Liver (tissue), 9 donors: ENCODE data around the gene GPR31. TPM values are rescaled to one million over a fixed set of nuclear protein-coding genes. Genes with fewer than 3 reads are reported as not detected.
A peak's percentile ranks its signal among the peaks of the same experiment; 100 is the strongest.
"Not testable (repeated sequence)": the region's sequence is repeated elsewhere in the genome, so short reads cannot be mapped to it uniquely, and the experiment has no call there.

ENCODE experiments used
- DNase-seq: peaks from one replicate; pipeline ENCODE4 v3.0.0-alpha.2; 2017; ENCODE audit warnings: low spot score
- H3K27ac ChIP-seq, 2 donors: one replicate each; pipeline ENCODE4 v1.7.0; 2013; ENCODE audit warnings: inconsistent platforms in 2 of 2, low read length in 2 of 2, control low read depth in 1 of 2, low read depth in 1 of 2, mild to moderate bottlenecking in 1 of 2
- H3K27me3 ChIP-seq, 4 donors: one replicate each; pipeline versions ENCODE4 v1.6.1 to v1.7.0; 2013; ENCODE audit warnings: low read length in 3 of 4, inconsistent platforms in 1 of 4, mild to moderate bottlenecking in 1 of 4, moderate library complexity in 1 of 4; ENCODE audit not compliant: control insufficient read depth in 4 of 4, insufficient read depth in 4 of 4
- H3K36me3 ChIP-seq, 4 donors: one replicate each; pipeline versions ENCODE4 v1.6.1 to v1.7.0; 2013; ENCODE audit warnings: low read length in 3 of 4, mild to moderate bottlenecking in 3 of 4, low read depth in 1 of 4, moderate library complexity in 1 of 4; ENCODE audit not compliant: control insufficient read depth in 4 of 4, insufficient read depth in 3 of 4
- H3K4me1 ChIP-seq, 4 donors: one replicate each; pipeline versions ENCODE4 v1.6.1 to v1.7.0; 2013; ENCODE audit warnings: low read length in 3 of 4, mild to moderate bottlenecking in 3 of 4, moderate library complexity in 1 of 4; ENCODE audit not compliant: control insufficient read depth in 4 of 4, insufficient read depth in 4 of 4
- H3K4me3 ChIP-seq, 3 donors: one replicate each; pipeline versions ENCODE4 v1.6.1 to v1.7.0; 2013; ENCODE audit warnings: low read length in 3 of 3, control low read depth in 1 of 3, low read depth in 1 of 3, mild to moderate bottlenecking in 1 of 3
- H3K9ac ChIP-seq, 2 donors: one replicate each; pipeline ENCODE4 v1.7.0; 2013; ENCODE audit warnings: low read length in 2 of 2, mild to moderate bottlenecking in 2 of 2, moderate library complexity in 2 of 2, control low read depth in 1 of 2, low read depth in 1 of 2
- H3K9me3 ChIP-seq, 4 donors: one replicate each; pipeline versions ENCODE4 v1.6.1 to v1.7.0; 2013; ENCODE audit warnings: low read length in 3 of 4; ENCODE audit not compliant: control insufficient read depth in 4 of 4
- RAD21 ChIP-seq, 2 donors: IDR thresholded peaks; 2 replicates each; pipeline ENCODE4 v1.6.1; 2016; ENCODE audit warnings: antibody characterized with exemption in 2 of 2, mild to moderate bottlenecking in 2 of 2
- WGBS: extraction: QIAGEN DNeasy Blood & Tissue Kit; methylation state at CpG from one replicate; pipeline ENCODE4 v1.1.7; 2013; 5-methylcytosine and 5-hydroxymethylcytosine counted together
- polyA plus RNA-seq, 2 donors: library from polyadenylated mRNA; stranded (reverse) in 1 of 2; unstranded in 1 of 2; fragments of 200-250 nt in 1 of 2; fragments of >200 nt in 1 of 2; fragmentation: Nextera tagmentation in 1 of 2; extraction: Ambion mirVana in 1 of 2; gene quantifications; one replicate each; pipeline versions ENCODE4 v1.2.1 to v1.2.3, GENCODE V29; 2013 to 2015
- total RNA-seq, 2 donors: library from RNA; depleted of rRNA; stranded (reverse); fragments of >200 nt; gene quantifications; one replicate each; pipeline ENCODE4 v1.2.3, GENCODE V29; 2014
- donor health status: healthy.
- donor health status: healthy.
- donor health status: healthy.
- donor health status: healthy.
- donor health status: healthy.

GPR31 gene
- total and polyA plus RNA-seq, 4 donors, result not detected

DNA sequence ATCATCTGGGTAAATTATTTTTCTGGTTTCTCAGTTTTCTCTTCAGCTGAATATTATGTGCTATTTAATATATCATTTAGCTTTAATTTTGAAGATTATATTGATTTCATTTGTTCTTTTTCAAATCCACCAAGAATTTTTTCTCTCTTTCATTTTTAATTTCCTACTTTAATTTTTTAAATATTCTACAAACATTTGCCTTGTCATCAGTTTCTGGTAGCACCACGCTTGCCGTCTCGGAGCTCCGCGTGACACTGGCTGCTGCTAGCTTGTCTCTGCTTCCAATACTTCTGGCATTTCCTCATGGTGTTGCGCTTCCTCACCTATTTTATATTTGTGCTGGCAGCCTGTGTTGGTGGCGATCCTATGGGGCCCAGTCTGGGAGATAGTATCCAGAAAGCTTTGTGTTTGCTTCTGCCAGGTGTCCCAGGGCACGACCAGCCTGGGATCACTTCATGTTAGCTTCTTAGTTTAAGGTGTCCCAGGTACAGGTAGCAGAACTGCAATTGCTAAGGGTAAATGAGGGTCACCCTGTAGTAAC lies 33.3 kb upstream of the GPR31 start:
- not testable (repeated sequence) for H3K4me1 ChIP-seq, H3K27ac ChIP-seq, H3K9me3 ChIP-seq, H3K4me3 ChIP-seq, H3K36me3 ChIP-seq, DNase-seq, H3K27me3 ChIP-seq, H3K9ac ChIP-seq
- WGBS, result 97% methylated on average over 8 of the region's 8 CpGs

DNA sequence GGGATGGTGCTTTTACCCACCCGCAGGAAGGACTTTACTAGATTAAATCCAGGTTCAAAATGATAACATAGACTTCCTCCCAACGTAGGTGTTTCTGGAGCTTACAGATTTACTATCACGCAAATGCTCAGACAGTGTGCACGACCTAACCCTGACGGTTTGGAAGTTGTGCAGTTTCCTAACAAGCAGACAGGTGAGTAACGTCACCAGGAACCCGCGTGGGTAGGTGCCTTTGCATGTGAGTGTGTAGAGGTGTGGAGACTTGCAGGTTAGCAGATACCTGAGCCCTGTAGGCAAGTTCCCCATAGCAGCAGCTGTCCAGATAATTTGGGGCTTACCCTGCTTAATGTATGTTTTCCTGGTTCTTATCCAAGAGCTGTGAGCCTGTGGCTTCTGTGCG lies 29.5 kb upstream of the GPR31 start:
- WGBS, result 82% methylated on average over 9 of the region's 9 CpGs
- H3K36me3 ChIP-seq, H3K9me3 ChIP-seq, H3K4me3 ChIP-seq, H3K4me1 ChIP-seq, H3K27ac ChIP-seq, H3K27me3 ChIP-seq, DNase-seq, H3K9ac ChIP-seq: not testable (repeated sequence)

DNA sequence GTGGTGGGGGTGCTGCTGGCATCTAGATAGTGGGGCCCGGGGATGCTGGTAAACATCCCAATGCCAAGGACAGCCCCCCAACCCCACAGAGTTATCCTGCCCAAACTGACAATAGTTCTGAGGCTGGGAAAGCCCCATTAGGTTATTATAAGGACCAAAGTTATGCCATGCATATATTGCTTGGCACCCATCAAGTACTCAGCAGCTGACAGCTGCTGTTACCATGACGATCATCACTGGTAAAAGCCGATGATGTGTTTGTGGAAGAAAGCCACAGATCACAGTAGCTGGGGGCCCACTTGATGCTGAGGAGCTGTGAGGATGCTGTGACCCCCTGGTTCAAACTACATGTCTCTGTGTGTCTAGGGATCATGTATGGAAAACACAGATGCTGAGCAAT lies 27.3 kb upstream of the GPR31 start:
- 79% methylated on average over 3 of the region's 3 CpGs for WGBS
- DNase-seq, H3K4me3 ChIP-seq, H3K4me1 ChIP-seq, H3K27me3 ChIP-seq, H3K9ac ChIP-seq, H3K9me3 ChIP-seq, H3K36me3 ChIP-seq, H3K27ac ChIP-seq: not testable (repeated sequence)

DNA sequence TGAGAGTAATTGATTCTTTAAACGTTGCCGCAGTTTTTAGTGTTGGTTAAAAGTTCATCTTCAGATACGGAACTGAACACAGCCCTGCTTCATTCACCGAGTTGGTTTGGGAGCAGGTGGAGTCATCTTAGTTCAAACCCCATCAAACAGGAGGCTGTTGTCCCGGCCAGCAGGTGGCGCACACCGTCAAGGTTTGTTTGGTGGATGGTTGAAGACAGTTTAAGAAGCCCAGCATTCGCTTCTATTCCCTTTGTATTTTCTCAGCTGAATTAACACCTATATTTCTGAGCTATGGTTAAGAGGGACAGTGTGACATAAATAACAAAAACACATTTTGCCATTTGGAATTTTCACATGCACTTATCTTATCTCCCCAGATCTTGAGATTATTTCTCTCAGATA lies 25.1 kb upstream of the GPR31 start:
- H3K9ac ChIP-seq, DNase-seq, H3K36me3 ChIP-seq, H3K27ac ChIP-seq, H3K4me1 ChIP-seq, H3K4me3 ChIP-seq, H3K9me3 ChIP-seq, H3K27me3 ChIP-seq: not testable (repeated sequence)
- 4% methylated on average over 4 of the region's 8 CpGs for WGBS
- TF ChIP-seq RAD21 (IDR thresholded peaks at IDR 0.05), result peak; percentile 41 to 52

DNA sequence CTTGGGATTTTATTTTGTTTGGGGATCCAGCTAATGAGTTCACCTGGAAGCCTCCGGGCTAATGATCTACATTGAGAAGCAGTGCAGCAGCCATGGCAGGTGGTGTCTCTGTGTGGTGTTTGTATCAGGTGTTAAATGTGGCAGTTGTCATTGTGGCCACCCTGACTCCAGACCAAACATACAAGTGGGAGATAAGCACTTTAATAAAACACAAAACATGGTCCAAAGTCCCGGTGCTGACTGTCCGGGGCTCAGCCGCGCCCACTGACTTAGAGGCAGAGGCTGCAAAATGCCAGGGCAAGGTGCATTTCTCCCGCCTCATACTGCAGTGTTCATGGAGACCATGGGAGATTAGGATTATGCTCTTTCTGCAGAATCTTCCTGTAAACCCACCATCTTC lies 23.6 kb upstream of the GPR31 start:
- not testable (repeated sequence) for DNase-seq, H3K9ac ChIP-seq, H3K4me3 ChIP-seq, H3K27ac ChIP-seq, H3K9me3 ChIP-seq, H3K4me1 ChIP-seq, H3K27me3 ChIP-seq, H3K36me3 ChIP-seq
- 26% methylated on average over 3 of the region's 6 CpGs for WGBS

- not testable (repeated sequence) for H3K4me3 ChIP-seq, H3K36me3 ChIP-seq, H3K9ac ChIP-seq, H3K27me3 ChIP-seq, H3K4me1 ChIP-seq, H3K27ac ChIP-seq, DNase-seq, H3K9me3 ChIP-seq
- 92% methylated on average over 8 of the region's 8 CpGs for WGBS
These were observed 22.3 kb upstream of the GPR31 start for GRCh38 chr6:167180086-167180485.

- DNase-seq, H3K9me3 ChIP-seq, H3K27me3 ChIP-seq, H3K27ac ChIP-seq, H3K4me3 ChIP-seq, H3K36me3 ChIP-seq, H3K4me1 ChIP-seq, H3K9ac ChIP-seq: not testable (repeated sequence)
- 92% methylated on average over 24 of the region's 31 CpGs for WGBS
These were observed 21.3 kb upstream of the GPR31 start for GRCh38 chr6:167178896-167179655.

DNA sequence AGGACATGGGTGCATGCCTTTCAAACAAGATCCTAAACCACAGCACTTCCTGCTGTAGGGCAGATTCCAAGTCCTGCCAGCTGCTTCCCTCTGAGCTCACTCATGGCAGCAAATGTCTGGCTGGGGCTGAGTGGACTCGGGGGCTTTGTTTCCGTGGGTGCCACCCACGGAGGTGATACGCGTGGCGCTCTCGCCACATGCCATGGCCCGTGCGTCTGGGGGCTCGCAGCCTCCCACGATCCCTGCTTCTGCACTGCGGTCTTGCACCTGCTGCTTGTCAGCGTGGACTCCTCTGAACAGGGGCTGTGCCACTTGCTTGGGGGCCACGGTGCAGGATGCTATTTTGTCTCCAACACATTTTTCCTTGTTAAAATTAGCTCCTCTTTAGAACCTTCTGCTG lies 19.5 kb upstream of the GPR31 start:
- not testable (repeated sequence) for H3K4me3 ChIP-seq, H3K4me1 ChIP-seq, H3K36me3 ChIP-seq, H3K9me3 ChIP-seq, H3K27ac ChIP-seq, H3K27me3 ChIP-seq, DNase-seq, H3K9ac ChIP-seq
- 86% methylated on average over 14 of the region's 14 CpGs for WGBS
